SK-N-DZ (cell line): ENCODE results near the gene ANO6.
"Not testable (repeated sequence)": the region's sequence is repeated elsewhere in the genome, so short reads cannot be mapped to it uniquely, and the experiment has no call there.

Experiments
- DNase-seq: peaks from one replicate; pipeline ENCODE4 v3.0.0-alpha.2; 2015; ENCODE audit warnings: low spot score

Gene ANO6

DNA sequence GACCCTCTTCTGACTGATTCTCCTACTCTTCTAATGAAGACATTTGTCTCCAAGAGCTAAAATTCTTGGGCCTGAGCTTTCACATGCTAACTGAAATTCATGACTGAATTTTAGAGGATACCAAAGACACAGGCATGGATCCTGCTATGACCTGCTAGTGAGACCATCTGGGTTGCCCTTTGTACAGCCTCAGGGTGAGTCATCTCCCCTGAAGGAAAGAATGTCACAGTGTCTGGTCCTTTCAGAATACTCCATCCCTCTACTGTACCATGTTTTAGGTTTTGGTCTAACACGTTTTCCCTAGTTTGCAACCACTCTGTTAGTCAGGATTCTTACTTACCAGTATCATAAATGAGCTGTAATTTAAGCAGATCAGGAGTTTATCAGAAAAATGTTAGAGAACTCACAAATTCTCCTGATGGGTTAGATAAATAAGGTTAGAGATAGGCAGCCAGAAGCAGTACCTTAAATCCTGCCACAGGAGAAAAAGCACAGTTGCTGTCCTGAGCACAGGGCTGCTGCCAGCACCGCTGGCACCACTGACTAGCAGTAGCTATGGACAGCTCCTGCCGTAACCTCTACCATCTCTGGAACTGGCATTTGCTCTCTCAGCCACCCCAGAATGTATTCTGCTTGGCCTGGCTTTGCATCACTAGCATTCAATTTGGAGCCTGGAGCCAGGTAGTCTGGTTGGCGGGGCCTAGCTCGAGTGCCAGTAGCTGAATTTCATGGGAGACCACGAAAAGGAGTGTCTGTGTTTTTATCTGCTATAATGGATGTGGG is 127.6 kb downstream of the ANO6 start:
- no peak for DNase-seq

DNA sequence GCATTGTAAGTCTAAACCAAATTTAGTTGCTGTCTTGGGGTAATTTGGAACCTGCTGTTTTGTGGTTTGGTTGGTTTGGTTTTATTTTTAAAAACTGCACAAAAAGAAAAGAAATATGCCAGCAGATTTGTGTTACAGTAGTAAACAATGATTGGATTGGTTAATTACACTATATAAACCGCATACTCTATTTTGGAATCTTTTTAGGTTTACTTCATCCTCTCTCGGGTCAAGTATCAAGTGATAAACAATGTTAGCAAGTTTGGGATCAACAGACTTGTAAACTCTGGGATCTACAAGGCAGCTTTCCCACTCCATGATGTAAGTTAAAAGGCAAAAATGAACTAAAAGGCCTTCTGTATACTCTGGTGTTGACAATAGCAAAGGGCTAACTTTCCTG is 132.4 kb downstream of the ANO6 start:
- no peak for DNase-seq

DNA sequence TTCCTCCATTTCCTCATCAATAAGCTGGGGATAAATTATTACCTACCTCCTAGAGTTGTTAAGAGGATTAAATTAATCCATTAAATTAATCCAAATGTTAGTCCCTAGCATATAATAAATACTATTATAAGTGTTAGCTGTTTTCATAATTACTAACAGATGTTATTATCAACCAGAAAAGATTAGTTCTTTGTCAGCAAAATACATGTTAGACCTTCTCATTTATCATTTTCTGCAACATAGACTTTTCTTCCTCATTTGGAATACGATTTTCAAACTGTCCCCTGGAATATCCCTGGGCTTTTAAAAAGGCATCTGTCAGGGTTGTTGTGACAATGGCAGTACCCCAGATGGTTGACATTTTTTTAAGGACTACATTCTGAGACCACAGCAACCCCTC is 133.1 kb downstream of the ANO6 start:
- DNase-seq = no peak

DNA sequence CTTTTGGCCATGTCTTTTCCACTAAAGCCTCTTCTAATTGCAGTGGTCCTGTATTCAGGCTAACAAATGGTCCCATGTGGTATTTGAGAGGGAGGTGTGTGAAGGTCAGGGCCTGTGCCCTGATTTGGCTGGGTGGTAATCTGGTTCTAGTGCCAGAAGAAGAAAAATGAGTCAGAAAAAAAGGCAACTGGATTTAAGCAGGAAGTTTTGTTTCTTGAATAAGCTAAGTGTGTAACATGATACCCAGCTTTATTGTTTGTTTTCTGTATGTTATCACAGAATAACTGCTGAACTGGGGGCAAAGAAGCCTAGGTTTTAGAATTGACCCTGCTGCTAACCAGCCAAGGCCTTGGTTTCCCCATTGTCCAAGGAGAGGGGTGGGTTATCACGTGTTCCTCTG is 134.0 kb downstream of the ANO6 start:
- no peak for DNase-seq

DNA sequence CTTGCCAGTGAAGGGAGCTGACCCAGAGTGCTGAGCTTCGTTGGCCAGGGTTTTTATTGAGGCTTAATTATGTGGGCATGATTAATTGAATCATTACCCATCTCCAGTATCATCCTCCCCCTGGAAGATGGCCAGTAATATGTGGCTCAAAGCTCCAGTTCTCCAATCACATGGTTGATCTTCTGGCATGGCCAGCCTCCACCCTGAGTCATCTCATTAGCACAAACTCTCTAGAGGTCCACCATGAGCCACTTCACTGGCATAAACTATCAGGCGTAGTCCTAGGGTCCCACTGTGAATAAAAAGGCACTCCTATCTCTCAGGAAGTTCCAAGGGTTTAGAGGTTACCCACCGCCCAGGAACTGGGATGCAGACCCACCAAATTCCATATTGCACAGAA is 135.0 kb downstream of the ANO6 start:
- DNase-seq = no peak

DNA sequence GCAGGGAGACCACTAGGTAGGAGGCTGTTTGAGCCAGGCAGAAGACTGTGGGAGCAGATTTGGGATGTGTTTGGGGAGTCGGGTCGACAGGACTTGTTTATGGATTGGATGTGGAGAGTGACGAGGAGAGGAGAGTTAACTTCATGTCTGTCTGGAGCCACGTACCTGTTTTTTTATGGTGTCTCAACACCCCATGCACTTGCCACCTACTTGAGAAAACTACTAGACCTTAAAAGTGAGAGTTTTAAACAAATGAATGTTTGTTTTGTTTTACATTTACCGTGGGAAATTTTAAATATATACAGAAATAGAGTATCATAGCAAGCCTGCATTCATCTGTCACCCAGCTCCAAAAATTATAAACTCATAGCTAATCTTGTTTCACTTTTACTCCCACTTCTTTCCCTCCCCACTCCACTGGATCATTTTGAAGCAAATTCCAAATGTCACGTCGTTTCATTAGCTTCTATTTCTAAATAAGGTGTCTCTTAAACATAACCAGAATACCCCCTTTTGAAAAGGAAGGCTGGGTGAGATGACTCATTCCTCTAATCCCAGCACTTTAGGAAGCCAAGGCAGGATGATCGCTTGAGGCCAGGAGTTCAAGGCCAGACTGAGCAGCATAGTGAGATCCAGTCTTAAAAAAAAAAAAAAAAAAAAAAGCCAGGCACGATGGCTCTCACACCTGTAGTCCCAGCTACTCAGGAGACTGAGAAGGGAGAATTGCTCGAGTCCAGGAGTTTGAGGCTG is 136.2 kb downstream of the ANO6 start:
- no peak for DNase-seq

DNA sequence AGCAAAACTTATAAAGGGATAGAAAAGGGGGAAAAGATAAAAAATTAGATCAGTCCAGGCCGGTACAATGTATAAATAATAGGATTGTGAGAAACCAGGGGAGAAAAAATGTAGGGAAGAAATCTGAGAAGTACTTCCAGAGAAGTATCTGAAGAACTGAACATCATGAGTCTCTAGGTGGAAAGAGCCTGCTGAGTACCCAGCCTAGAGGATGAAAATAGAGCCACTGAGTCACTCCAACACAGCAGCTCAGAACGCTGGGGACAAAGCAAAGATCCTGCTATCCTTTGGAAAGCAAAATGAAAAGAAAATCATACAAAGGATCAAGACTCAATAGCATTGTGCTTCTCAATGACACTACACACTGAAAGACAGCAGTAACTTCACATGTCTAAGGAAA is 138.0 kb downstream of the ANO6 start:
- no peak for DNase-seq

DNA sequence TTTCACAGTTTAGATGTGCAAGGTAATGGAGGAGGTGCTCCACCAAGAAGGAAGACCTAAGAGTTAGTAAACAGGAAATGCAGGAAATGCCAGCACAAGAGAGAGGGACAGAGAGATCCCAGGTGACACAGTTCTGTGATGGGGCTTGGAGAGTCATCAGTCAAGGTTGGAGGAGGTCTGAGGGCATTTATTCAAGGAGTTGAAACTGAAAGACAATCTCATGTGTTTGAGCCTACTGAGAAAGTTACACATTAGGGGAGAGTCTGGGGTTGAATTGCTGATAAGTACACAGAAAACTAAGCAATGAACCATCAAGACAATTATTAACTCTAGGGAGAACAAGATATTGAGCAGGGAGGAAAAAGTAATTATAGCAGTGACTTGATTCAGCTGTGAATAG is 138.5 kb downstream of the ANO6 start:
- no peak for DNase-seq

DNA sequence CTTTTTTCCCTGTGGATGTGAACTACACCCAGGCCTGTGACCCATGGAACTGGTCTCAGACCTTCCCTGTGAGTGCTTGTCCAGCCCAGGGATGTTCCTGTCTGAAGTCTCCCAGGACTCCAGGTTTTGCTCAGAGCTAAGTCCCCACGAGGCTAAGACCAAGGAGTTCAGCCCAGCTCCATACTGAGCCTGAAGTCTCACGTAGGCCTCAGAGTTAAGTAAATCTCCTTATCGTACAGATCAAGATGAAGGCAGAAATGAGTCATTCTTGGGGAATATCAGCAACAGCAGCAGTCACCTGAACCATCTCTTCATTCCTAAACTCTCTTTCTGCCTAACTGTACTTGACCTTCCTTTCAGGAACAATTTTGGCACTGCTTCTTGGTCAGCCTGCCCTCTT is 139.8 kb downstream of the ANO6 start:
- no peak for DNase-seq

DNA sequence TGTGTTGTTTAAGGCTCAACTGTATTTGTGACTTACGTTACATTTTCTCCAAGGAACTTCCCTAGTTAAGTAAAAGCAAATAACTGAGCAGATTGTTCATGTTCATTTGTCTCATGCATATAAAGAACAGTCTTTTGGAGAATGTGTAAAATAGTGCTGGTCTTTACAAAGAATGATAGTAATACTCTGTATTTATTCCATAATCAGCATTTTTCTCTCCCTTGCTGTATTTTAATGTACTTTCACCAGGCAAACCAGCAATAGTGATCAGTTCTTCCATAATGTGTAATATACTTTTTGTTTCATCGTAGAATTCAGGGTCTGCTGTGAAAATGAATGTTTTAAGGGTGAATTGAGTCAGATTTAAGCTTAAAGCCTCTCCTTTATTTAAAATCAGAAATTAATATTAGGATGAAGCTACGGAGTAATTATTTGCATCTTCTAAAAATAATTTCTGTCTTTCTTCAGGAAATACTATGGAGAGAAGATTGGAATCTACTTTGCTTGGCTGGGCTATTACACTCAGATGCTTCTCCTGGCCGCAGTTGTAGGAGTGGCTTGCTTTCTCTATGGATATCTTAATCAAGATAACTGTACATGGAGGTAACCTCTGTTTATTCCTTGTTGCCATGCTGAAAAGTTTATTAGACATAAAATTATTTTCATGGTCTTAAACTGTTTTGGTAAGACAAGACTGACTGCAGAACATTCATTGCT is 141.1 kb downstream of the ANO6 start:
- no peak for DNase-seq

DNA sequence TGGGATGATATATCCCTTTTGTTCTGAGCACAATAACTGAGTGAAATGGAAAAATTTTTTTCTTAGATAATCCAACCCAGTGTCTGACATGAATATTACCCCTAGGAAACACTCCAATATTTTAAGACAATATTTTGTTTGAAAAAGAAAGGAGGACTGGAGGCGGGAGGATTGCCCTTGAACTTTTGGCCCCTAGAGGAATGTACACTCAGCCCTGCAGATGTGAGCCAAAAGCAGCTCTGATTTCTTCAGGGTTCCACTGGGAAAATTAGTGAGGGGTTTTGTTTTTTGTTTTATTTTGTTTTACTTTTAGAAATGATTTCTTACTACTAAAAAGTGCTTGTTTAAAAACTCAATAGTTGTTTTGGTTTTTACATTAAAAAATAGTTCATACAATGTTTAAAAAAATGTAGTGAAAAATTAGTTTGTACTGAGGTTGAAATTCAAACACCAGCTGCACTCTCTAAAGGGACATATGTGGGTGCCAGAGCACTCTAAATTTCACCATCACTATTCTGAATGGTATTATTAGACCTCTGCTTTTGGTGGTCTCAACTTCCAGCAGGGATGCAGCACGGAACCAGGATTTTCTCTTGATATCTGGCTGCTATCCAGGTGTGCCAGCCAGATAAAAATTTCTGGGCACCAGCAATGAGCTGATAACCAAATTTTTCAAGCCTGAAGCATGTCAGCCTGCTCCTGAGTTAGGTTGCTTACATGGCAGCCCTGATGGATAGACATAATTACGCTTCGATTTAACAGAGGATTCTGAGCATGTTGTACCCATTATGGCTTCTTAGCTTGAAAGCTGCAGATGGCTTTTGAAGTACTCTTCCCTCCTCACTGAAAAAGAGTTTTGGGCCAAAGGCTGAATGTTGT is 141.9 kb downstream of the ANO6 start:
- DNase-seq = no peak

DNA sequence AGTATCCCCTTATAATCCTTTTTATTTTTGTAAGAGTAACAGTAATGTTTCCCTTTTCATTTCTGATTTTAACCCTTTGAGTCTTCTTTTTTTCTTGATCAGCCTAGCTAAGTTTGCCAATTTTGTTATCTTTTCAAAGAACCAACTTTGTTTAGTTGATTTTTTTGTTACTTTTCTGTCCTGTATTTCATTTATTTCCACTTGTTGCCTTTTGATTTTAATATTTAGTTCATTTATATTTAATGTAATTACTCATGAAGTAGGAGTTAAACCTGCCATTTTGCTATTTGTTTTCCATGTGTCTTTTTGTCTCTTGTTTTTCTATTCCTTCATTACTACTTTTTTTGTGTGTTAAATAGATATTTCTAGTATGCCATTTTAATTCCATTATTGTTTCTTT is 146.4 kb downstream of the ANO6 start:
- DNase-seq = no peak

DNA sequence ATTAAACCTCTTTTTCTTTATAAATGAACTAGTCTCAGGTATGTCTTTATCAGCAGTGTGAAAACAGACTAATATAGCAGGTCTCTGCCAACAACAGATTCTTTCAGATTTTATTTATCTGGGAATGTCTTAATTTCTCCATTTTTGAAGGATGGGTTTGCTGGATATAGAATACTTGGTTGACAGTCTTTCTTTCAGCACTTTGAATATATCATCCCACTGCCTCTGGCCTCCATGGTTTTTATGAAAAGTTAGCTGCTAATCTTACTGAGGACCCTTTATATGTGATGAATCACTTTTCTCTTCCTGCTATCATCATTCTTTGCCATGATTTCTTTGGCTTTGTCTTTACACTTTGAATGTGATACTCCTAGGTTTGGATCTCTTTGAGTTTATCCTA is 148.0 kb downstream of the ANO6 start:
- DNase-seq = no peak

DNA sequence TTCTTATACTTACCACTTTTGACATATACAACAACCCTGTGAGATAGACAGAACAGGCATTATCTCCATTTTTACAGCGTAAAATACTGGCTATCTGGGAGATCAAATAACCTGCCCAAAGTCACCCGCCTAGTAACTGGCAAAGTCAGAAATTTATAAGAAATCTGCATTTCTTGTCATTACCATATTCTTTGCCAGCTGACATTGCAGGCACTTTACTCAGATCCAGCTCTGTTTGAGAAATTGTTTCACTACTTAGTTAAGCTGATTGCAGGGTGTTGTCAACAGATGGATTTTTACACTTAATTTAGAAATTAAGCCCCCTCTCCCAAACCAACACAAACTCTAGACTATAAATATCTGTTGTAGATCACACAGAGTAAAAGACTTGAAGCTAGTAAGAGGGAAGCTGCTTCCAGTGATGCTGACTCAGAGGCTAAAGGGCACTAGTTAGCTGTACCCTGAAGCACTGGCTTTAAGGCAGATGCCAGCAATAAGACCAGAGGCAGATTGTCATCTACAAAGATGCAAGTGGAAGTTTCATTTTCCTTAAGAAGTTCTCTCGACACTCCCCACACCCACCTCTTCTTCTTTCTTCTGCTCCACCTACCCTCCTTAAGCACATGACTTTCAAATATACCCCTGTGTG is 153.1 kb downstream of the ANO6 start:
- DNase-seq = no peak

DNA sequence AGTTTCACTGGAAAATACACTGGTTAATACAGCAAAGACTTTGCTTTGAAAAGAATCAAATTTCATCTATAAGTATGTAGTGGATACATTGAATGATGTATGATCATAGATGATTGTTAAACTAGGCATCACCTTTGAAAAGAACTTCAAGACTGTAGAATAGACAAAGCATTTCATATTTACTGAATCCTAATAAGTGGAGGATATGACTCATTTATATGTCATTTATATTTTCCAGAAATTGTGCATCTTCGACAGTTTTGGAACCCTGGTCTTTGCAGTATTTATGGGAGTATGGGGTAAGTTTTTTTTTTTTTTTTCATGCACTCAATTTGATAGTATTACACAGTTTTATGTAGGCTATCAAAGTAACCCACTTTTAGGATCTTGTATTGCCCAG is 161.9 kb downstream of the ANO6 start:
- DNase-seq = no peak

DNA sequence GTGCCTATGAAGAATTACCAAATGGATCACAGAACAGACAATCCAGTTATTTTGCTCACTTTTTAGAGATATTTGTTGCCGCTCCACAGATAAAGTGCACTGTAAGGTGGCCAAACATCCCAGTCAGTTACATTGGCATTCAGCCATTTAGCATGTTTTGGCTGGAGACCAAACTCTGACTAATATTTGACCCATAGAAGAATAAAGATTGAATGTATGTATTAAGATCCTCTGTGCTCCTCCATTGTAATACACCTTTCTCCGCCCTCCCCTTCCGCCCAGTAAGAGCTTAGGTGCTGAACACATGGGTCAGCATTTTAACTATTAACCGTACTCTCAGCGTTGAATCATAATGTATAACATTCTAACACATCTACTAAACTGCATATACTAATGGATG is 163.4 kb downstream of the ANO6 start:
- no peak for DNase-seq

DNA sequence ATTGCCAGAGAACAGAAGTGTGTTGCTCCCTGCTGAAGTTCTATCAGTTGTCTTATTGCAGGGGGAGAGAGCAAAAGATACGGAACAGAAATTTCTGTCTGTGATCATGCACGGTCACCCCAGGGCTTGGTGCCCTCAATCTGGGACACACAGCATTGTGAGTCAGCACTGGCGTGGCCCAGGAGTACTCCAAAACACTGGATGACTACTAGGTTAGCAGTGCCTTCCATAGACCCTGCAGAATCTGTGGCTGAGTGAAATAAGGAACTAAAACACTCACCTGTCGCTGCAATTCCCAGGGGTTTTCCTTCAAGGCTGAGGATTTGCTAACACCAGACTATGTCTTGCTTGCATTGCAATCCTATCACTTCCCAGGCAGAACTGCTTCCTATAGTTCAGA is 165.5 kb downstream of the ANO6 start:
- DNase-seq = no peak

DNA sequence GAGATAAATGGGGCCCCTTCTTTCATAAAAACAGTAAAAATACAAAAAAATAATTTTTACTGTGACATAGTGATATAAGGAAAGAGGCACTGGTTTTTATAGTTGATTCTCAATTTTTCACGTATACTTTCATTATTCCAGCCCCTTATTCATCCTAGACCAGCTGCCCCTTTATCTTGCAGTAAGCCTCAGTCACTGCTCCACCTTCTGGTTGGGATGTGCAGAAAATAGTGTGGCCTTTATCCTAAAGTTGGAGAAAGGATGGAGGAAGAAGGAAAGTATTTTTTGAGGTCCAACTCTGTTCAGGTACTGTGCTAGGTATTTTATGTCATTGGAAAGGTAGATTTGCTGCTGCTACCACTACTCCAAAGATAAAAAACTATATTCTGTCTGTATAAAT is 172.7 kb downstream of the ANO6 start:
- peak; percentile 46 for DNase-seq

DNA sequence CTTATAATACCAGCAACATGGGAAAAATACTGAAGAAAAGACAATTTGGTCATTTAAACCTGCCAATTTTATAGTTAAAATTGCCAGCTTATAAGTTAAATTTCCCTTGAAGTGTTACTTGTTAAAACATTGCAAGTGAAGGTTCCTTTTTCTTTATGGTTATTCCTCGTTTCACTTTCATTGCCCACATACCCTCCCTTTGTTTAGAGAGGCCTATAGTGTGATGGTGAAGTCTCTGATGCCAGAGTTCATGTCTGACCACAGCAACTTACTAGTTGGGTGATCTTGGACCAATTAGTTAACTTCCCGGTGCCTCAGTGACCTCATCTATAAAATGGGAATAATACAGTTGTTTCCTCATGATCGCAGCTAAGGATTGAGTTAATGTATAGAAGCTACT is 173.5 kb downstream of the ANO6 start:
- no peak for DNase-seq

DNA sequence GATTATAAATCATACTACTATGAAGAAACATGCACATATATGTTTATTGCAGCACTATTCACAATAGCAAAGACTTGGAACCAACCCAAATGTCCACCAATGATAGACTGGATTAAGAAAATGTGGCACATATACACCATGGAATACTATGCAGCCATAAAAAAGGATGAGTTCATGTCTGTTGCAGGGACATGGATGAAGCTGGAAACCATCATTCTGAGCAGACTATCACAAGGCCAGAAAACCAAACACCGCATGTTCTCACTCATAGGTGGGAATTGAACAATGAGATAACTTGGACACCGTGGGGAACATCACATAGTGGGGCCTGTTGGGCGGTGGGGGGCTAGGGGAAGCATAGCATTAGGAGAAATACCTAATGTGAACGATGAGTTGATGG is 181.6 kb downstream of the ANO6 start:
- not testable (repeated sequence) for DNase-seq

DNA sequence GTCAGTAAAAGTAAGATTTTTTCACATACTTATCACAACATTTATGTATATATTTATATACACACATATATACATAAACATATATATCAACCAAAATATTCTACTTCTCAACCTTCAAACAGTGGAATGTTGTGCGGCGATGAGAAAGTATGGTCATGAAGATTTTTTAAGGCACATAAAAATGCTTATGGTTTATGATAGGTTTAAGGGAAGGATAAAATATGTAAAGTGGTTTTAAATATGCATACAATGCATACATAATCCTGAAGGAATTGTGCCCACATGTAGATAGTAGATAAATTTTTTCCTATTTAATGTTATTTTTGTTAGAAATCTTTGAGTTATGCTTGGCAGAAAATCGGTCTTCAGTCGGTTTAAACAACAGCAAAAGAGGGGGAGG is 182.7 kb downstream of the ANO6 start:
- no peak for DNase-seq
